GM12874 (cell line): ENCODE data around the gene CACNA1I.

Experiments used
- TF ChIP-seq, protein P1 (sequence below): IDR thresholded peaks from 2 replicates; pipeline ENCODE4 v1.5.1; 2011; ENCODE audit warnings: low read depth, mild to moderate bottlenecking, control low read depth, low read length, moderate library complexity; ENCODE audit not compliant: insufficient read depth

The CACNA1I gene

DNA sequence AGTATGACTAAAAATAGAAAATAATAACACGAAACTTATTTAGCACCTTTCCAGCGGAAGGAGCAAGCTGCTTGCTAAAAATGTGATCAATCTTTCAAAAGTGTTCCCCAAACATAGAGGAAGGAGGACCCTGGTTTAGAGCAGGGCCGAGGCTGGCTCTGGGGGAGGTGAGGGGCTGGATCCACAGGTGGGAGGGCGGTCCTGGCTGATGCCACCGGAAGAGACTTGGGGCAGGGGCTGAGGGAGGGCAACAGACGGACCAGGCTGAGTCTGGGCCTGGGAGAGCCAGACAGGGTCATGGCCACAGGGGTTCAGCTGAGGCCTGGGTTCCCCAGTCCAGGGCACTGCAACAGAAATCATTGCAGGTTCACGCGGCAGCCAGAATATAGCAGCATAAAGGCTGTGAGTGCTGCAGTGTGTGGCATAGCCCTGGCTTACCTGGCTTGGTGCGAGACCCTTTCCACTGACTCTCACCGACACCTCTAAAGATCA lies 143.3 kb downstream of the CACNA1I start:
- TF ChIP-seq, protein P1, sequence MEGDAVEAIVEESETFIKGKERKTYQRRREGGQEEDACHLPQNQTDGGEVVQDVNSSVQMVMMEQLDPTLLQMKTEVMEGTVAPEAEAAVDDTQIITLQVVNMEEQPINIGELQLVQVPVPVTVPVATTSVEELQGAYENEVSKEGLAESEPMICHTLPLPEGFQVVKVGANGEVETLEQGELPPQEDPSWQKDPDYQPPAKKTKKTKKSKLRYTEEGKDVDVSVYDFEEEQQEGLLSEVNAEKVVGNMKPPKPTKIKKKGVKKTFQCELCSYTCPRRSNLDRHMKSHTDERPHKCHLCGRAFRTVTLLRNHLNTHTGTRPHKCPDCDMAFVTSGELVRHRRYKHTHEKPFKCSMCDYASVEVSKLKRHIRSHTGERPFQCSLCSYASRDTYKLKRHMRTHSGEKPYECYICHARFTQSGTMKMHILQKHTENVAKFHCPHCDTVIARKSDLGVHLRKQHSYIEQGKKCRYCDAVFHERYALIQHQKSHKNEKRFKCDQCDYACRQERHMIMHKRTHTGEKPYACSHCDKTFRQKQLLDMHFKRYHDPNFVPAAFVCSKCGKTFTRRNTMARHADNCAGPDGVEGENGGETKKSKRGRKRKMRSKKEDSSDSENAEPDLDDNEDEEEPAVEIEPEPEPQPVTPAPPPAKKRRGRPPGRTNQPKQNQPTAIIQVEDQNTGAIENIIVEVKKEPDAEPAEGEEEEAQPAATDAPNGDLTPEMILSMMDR = no peak

DNA sequence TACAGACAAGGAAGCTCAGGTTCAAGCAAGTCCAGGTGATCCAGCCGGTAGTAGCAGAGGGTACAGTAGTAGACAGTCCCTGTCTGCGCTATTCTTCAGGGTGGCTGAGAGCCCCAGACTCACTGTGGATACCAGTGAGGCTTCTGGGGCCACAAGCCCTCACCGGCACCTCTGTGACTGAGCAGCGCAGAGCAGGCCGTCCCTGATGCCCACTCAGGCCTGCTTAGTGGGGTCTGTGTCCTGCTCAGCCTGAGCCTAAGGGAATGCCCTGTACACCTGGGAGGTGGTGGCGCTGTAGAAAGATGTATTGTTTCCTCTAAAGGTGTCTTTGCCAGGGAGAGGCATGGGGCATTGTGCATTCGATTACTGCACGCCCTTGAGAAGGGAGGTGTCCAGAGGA lies 143.8 kb downstream of the CACNA1I start:
- TF ChIP-seq, protein P1 = no peak

DNA sequence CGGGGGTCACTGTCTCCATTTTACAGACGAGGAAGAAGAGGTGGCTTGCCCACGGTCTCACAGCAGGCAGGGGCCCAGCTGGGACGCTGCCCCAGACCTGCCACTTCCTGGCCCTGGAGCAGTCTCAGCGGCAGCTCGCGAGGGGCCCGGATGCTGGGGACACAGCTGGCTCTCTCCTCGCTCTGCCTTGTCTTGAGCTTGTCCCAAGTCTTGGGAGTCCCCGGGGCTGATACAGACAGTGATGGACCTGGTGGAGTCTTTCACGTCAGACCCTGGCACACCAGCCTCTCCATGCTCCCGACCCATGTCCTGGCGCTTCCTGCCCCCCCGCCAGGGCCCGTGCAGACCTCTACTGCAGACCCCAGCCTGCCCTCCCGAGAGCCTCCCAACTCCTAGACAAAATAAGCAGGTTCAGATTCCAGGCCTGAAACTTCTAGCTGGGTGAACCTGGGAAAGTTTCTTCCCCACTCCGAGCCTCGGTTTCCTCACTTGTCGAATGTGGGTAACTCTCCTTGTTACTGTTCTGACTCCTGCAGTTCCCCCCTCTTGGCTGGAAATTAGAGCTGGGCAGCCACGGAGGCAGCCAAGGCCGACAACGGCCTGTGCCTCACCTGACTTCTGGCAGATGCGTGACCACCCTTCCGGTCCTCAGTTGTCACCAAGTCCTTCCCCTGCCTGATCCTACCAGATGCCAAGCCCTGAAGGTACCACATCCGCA lies 145.4 kb downstream of the CACNA1I start:
- TF ChIP-seq, protein P1 = no peak

DNA sequence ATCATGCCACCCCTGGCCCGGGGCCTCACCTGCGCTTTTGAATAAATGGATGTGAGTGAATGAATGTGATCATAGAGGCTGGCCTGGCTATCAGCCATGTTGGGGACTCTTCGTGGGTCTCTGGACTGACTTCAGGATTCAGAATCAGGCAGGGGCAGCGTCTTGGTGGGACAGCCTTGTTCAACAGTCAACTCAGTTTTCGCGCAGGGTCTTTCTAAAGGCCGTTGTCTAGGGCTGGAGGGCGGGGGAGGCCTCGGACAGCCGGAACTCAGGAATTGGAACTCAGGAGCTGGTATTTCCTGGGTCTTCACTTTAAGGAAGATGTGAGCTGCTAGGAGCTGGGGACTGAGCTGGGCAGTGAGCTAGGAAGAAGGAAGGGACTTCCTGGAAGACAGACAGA lies 146.0 kb downstream of the CACNA1I start:
- TF ChIP-seq, protein P1 = no peak

DNA sequence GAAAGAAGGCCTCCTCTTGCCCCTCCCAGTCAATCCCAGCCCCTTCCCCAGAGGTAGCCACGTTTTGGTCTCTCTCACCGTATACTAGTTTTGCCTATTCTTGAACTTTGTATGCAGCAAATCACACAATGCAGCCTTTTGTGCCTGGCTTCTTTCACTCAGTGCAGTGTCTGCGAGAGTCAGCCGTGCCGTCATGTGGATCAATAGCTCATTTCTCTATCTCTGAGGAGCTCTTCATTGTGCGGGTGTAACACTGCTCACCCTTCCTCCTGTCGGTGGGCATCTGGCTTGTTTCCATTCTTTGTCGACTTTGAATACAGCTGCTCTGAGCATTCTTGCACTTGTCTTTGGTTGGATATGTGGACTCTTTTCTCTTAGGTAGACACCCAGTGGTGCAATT lies 146.5 kb downstream of the CACNA1I start:
- TF ChIP-seq, protein P1 = no peak

DNA sequence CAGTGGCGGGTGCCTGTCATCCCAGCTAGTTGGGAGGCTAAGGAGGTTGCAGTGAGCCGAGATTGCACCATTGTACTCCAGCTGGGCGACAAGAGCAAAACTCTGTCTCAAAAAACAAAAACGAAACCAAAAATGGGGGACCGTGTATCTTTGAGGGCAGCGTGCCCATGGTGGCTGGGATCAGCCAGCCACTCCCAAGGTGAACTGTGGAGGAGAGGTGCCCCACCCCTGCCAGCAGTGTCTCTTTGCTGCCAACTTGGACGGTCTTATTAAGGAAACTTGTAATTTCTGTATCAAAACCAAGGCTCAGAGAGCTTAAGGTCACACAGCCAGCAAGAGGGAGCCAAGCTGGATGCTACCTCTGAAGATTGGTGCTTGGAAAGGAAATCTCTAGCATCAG lies 147.7 kb downstream of the CACNA1I start:
- TF ChIP-seq, protein P1 = no peak

DNA sequence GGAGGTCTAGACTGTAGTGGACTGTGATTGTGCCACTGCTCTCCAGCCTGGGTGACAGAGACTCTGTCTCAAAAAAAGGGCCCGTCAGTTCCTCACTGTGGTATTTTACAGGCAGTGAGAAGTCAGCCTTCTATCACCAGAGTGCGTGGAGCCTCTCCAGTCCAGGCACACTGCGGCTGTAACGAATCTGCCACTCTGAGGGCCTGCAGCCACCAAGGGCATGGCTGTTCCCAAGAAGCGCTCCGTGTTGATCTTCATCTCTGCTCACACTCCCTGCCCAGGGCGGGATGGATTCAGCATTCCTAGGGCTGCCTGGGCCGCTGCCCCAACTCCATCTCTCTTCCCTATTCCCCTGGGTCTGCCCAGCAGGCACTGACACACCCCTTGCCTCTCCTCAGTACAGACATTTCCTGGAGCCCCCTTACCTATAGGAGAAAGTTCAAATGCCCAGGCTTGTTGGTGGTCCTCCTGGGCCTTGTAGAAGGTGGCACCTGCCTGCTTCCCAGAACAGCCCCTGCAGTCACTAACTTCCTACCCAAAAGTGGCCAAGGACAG lies 148.4 kb downstream of the CACNA1I start:
- TF ChIP-seq, protein P1 = no peak
